T-cell (primary cell): ENCODE data around the gene HIBADH. TPM values are rescaled to one million over a fixed set of nuclear protein-coding genes. Genes with fewer than 3 reads are reported as not detected.

Experiments used
- ATAC-seq, 4 experiments: fragments of 200-7000 bp in 3 of 4; fragments of 150-1000 bp in 1 of 4; cut with Tn5 transposase; replicated peaks in 1 of 4; 1 replicate in 3 of 4; 2 replicates in 1 of 4; pipeline ENCODE4 v1.10.0; 2021; ENCODE audit warnings: moderate library complexity in 3 of 4, mild to moderate bottlenecking in 2 of 4, moderate number of reproducible peaks in 1 of 4
- CTCF ChIA-PET, 2 donors: fragments of 300-600 bp; sonication (Branson Sonifier 250); formaldehyde crosslinking; loops; one replicate each; lab custom pipeline; 2022; ENCODE audit warnings: antibody characterized with exemption in 2 of 2; lab: Charles Lee
- POLR2A ChIA-PET, 2 donors: fragments of 300-600 bp; sonication (Branson Sonifier 250); formaldehyde crosslinking; loops; one replicate each; lab custom pipeline; 2022; ENCODE audit warnings: antibody characterized with exemption in 2 of 2; lab: Charles Lee
- DNase-seq, 35 experiments: peaks; one replicate each; pipeline versions ENCODE4 v3.0.0 to v3.0.0-alpha.2; 2013 to 2023
- H3K27ac ChIP-seq: one replicate; pipeline ENCODE4 v1.5.1; 2013; ENCODE audit warnings: low read length
- H3K27me3 ChIP-seq, 2 experiments: replicated peaks in 1 of 2; 1 replicate in 1 of 2; 2 replicates in 1 of 2; pipeline versions ENCODE4 v1.6.1 to v1.7.0; 2013; ENCODE audit warnings: low read length in 1 of 2, mixed read lengths in 1 of 2; ENCODE audit not compliant: control insufficient read depth in 2 of 2, insufficient read depth in 2 of 2; ENCODE audit errors: extremely low read depth in 1 of 2
- H3K36me3 ChIP-seq, 2 donors: 1 replicate in 1 of 2; 2 replicates in 1 of 2; pipeline versions ENCODE4 v1.6.1 to v1.7.0; 2013; ENCODE audit warnings: low read length in 1 of 2; ENCODE audit not compliant: control insufficient read depth in 2 of 2, insufficient read depth in 1 of 2; ENCODE audit errors: extremely low read depth in 1 of 2
- H3K4me1 ChIP-seq, 2 experiments: 1 replicate in 1 of 2; 2 replicates in 1 of 2; pipeline versions ENCODE4 v1.6.1 to v1.7.0; 2013; ENCODE audit warnings: low read length in 2 of 2, mixed read lengths in 1 of 2; ENCODE audit not compliant: insufficient read depth in 2 of 2, control insufficient read depth in 1 of 2; ENCODE audit errors: extremely low read depth in 1 of 2
- H3K4me3 ChIP-seq, 2 donors: 1 replicate in 1 of 2; 2 replicates in 1 of 2; pipeline versions ENCODE4 v1.5.1 to v1.7.0; 2013; ENCODE audit warnings: mild to moderate bottlenecking in 2 of 2, low read length in 1 of 2, moderate library complexity in 1 of 2; ENCODE audit not compliant: control insufficient read depth in 1 of 2; ENCODE audit errors: extremely low read depth in 1 of 2
- H3K9me3 ChIP-seq: 2 replicates; pipeline ENCODE4 v1.7.0; 2013
- H3K27ac Mint-ChIP-seq, 2 donors: one replicate each; pipeline ENCODE4 v1.8.0; 2020 to 2021; ENCODE audit warnings: mild to moderate bottlenecking in 2 of 2, mixed read lengths in 2 of 2
- H3K27me3 Mint-ChIP-seq, 2 donors: one replicate each; pipeline ENCODE4 v1.8.0; 2021 to 2022; ENCODE audit warnings: mixed read lengths in 2 of 2
- H3K36me3 Mint-ChIP-seq: one replicate; pipeline ENCODE4 v1.8.0; 2021; ENCODE audit warnings: mixed read lengths
- H3K4me1 Mint-ChIP-seq, 3 donors: one replicate each; pipeline ENCODE4 v1.8.0; 2020 to 2022; ENCODE audit warnings: mixed read lengths in 3 of 3, mild to moderate bottlenecking in 1 of 3
- H3K4me3 Mint-ChIP-seq, 3 donors: one replicate each; pipeline ENCODE4 v1.8.0; 2020 to 2022; ENCODE audit warnings: mild to moderate bottlenecking in 3 of 3, mixed read lengths in 3 of 3, moderate library complexity in 3 of 3
- H3K9me3 Mint-ChIP-seq, 3 donors: one replicate each; pipeline ENCODE4 v1.8.0; 2020 to 2022; ENCODE audit warnings: mixed read lengths in 3 of 3
- WGBS: methylation state at CpG from one replicate; pipeline ENCODE4 v1.1.5; 2013; ENCODE audit warnings: missing lambda C conversion rate; ENCODE audit not compliant: insufficient coverage; 5-methylcytosine and 5-hydroxymethylcytosine counted together
- total RNA-seq, 35 experiments: library from RNA in 6 of 35; stranded (reverse) in 6 of 35; fragments of 120-200 nt in 1 of 35; gene quantifications; one replicate each; pipeline versions ENCODE4 v1.2.1 to v1.2.4 and lab custom pipeline; 2013 to 2026

HIBADH gene
- total RNA-seq, 5 donors from 2014 or later (not counting 1 experiment from before 2014, with no cell fraction given), result 9.8 to 12.5 (median 12.0) TPM

DNA sequence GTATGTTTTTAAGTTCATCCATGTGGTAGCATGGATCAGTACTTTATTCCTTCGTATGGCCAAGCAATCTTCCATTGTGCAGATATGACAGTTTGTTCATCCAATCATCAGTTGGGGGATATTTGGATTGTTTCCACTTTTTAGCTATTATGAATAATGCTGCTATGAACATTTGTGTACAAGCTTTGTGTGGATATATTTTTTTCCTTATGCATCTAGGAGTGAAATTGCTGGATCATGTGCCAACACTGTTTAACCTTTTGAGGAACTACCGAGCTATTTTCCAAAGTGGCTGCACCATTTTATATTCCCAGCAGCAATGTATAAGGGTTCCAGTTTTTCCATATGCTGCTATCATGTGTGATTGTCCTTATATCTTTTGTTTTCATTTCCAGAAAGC lies 140.1 kb downstream of the HIBADH start:
- H3K4me3 Mint-ChIP-seq, result no peak overlapping the region
- peaks cover 0 to 3% (median 0%) of the 10 kb centered on the region in 3 donors for H3K9me3 Mint-ChIP-seq
- H3K27ac ChIP-seq, result no peak overlapping the region
- peaks cover 0 to 19% of the 10 kb centered on the region in 2 donors for H3K36me3 ChIP-seq
- H3K9me3 ChIP-seq, result no peaks in the 10 kb centered on the region
- no peaks in the 10 kb centered on the region for H3K27me3 ChIP-seq
- DNase-seq (no peak), ATAC-seq (no peak)
- H3K4me1 ChIP-seq, result no peaks in the 10 kb centered on the region
- ChIA-PET POLR2A (no interaction called here), CTCF (no interaction called here)
- peaks cover 56% of the 10 kb centered on the region for H3K36me3 Mint-ChIP-seq
- no CpG with 5 or more reads among the region's 2 CpGs for WGBS
- H3K27me3 Mint-ChIP-seq, result no peaks in the 10 kb centered on the region
- H3K27ac Mint-ChIP-seq, result no peak overlapping the region
- H3K4me3 ChIP-seq, result no peak overlapping the region
- H3K4me1 Mint-ChIP-seq, result peaks cover 3 to 9% (median 8%) of the 10 kb centered on the region in 3 donors

DNA sequence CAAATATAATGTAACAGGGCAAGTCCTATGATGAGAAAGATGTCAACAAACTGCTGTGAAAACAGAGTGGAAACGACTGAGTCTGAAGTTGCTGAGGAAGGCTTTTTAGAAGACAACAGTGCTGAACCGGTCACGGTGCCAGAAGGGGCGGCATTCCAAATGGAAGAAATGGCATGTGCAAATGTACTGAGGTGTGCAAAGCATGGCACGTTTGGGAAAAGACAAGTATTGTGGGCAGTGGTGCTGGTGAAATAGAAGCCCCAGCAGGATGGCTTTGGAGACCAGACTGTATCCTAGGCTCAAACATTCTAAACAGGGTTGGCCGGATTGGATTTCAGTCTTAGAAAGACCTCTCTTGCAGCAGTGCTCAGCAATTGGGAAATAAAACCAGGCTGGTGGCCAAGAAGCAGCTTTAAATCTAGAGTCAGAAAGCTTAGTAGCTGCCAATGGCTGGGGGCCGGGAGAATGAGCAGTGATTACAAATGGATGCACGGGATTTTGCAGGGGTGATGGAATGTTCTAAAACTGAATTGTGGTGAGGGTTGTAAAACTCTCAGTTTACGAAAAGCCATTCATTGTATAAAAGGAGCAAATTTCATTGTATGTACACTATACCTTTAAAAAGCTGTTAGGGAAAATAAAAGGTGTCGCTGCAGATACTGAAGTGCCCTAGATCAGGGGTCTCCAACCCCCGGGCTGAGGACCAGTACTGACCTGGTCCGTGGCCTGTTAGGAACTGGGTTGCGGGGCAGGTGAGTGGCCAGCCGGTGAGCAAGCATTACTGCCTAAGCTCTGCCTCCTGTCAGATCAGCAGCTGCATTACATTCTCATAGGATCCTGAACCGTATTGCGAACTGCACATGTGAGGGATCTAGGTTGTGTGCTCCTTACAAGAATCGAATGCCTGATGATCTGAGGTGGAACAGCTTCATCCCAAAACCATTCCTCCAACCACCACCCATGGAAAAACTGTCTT lies 141.6 kb downstream of the HIBADH start:
- H3K4me3 Mint-ChIP-seq, result no peak overlapping the region
- WGBS, result 93% methylated on average over 10 of the region's 17 CpGs
- H3K9me3 Mint-ChIP-seq, result peaks cover 0 to 3% (median 0%) of the 10 kb centered on the region in 3 donors
- peaks cover 45% of the 10 kb centered on the region for H3K36me3 Mint-ChIP-seq
- Histone ChIP-seq H3K4me1 (peaks cover 0 to 2% of the 10 kb centered on the region in 2 experiments), H3K4me3 (no peak overlapping the region), H3K27ac (no peak overlapping the region), H3K9me3 (no peaks in the 10 kb centered on the region), H3K27me3 (no peaks in the 10 kb centered on the region), H3K36me3 (peaks cover 0 to 13% of the 10 kb centered on the region in 2 donors)
- ChIA-PET CTCF (no interaction called here), POLR2A (no interaction called here)
- H3K4me1 Mint-ChIP-seq, result peaks cover 3 to 13% (median 10%) of the 10 kb centered on the region in 3 donors
- no peak for ATAC-seq
- no peaks in the 10 kb centered on the region for H3K27me3 Mint-ChIP-seq
- no peak for DNase-seq
- no peak overlapping the region for H3K27ac Mint-ChIP-seq

DNA sequence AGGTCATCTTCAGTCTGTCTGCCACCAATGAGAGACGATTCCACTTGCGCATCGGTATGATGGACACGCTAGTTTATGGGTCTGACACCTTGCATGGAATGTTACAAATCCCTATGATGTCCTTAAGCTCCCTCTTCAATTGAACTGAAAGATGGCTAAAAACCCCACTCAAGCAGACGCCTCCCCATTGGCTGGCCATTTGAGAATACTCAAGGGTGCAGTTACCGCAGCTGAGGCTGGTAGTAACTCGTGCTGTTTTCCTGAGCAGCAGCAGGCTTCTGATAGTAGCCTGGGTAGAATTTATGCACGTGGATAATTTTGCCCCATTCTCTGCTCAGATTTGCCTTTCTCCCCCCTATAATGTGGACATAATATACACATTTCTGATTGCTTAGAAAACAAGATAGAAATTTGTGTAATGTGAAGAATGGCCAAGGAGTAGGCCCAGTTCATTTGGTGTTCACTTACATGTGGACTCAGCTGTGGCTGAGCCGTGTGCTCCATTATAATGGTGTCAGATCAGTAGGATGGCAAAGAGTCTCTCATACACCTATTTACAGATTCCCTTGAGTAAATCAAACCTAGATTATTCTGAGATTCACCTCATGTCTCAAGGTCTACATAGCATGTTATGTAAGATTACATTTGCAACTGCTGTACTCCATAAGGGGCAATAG lies 142.8 kb downstream of the HIBADH start:
- H3K27me3 Mint-ChIP-seq, result no peaks in the 10 kb centered on the region
- Histone ChIP-seq H3K4me1 (peaks cover 0 to 2% of the 10 kb centered on the region in 2 experiments), H3K4me3 (no peak overlapping the region), H3K27me3 (no peaks in the 10 kb centered on the region), H3K9me3 (no peaks in the 10 kb centered on the region), H3K27ac (no peak overlapping the region), H3K36me3 (peaks cover 0 to 4% of the 10 kb centered on the region in 2 donors)
- DNase-seq (no peak), ATAC-seq (no peak)
- H3K4me3 Mint-ChIP-seq, result no peak overlapping the region
- CTCF ChIA-PET, result no interaction called here
- POLR2A ChIA-PET, result no interaction called here
- WGBS, result 94% methylated on average over 2 of the region's 9 CpGs
- H3K9me3 Mint-ChIP-seq, result peaks cover 0 to 3% (median 0%) of the 10 kb centered on the region in 3 donors
- H3K4me1 Mint-ChIP-seq, result peaks cover 3 to 13% (median 10%) of the 10 kb centered on the region in 3 donors
- H3K36me3 Mint-ChIP-seq, result peaks cover 33% of the 10 kb centered on the region
- H3K27ac Mint-ChIP-seq, result no peak overlapping the region

DNA sequence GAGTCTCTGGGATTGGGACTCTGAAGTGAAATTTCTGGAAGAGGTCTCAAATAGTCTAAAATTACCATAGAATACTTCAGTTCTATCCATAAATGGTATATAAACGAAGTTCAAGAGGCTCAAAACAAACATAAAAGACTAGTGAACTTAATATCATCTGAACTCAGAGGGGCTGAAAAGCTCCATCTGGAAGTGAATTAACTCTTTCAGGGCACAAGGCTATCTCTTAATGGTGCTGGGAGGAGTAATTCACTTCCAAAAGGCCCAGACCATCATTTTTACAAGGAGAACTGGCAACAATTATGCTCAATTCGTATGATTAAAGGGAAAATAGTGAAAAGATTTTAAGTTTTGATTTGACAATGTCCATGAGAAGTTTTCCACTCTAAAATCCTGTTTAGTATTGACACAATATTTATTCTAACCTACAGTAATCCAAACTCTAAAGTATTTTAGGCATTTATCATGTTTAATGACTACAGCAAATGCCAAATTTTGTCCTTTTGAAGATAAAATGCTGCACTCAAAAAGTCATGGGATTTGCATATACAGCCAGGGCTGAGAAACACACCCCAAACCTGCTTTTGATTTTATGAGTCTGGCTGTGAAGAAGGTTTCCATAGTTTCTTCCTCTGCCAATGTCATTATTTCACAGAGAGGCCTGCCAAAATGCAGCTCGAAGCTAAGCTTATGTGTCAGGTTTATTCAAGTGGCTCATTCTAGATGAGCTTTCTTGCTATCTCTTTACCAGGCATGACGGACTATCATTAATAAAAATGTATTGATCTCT lies 143.9 kb downstream of the HIBADH start:
- no peak for ATAC-seq
- ChIA-PET POLR2A (no interaction called here), CTCF (no interaction called here)
- H3K27me3 ChIP-seq, result no peaks in the 10 kb centered on the region
- WGBS, result no CpG with 5 or more reads among the region's 4 CpGs
- peaks cover 25% of the 10 kb centered on the region for H3K36me3 Mint-ChIP-seq
- no peak overlapping the region for H3K27ac Mint-ChIP-seq
- H3K36me3 ChIP-seq, result no peaks in the 10 kb centered on the region
- H3K4me1 ChIP-seq, result peaks cover 0 to 2% of the 10 kb centered on the region in 2 experiments
- no peak for DNase-seq
- no peaks in the 10 kb centered on the region for H3K27me3 Mint-ChIP-seq
- H3K9me3 ChIP-seq, result no peaks in the 10 kb centered on the region
- H3K9me3 Mint-ChIP-seq, result no peaks in the 10 kb centered on the region
- H3K4me3 ChIP-seq, result no peak overlapping the region
- no peak overlapping the region for H3K27ac ChIP-seq
- H3K4me3 Mint-ChIP-seq, result no peak overlapping the region
- H3K4me1 Mint-ChIP-seq, result peaks cover 3 to 13% (median 10%) of the 10 kb centered on the region in 3 donors

DNA sequence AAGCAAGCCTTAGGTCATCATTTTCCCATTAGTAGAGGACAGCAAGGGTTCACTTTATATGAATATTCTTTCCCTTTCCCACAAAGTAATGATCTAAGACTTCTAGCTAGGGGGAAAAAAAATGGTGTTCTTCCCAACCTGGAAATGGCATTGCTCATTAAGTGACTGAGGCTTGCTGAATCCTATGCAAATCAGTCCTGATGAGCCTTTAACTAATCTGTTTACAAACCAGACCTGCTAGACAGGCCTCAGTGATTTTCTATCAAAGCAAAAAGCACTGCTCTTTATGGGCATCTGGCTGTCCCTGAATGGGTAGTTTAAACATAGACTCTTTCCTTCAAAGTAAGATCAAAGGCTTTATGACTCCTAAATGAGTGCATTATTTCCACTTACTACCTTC lies 146.3 kb downstream of the HIBADH start:
- DNase-seq, result no peak
- H3K4me3 ChIP-seq, result no peak overlapping the region
- H3K36me3 Mint-ChIP-seq, result peaks cover 13% of the 10 kb centered on the region
- CTCF ChIA-PET, result no interaction called here
- no peak overlapping the region for H3K4me3 Mint-ChIP-seq
- no peaks in the 10 kb centered on the region for H3K9me3 Mint-ChIP-seq
- peaks cover 0 to 2% of the 10 kb centered on the region in 2 experiments for H3K4me1 ChIP-seq
- H3K36me3 ChIP-seq, result no peaks in the 10 kb centered on the region
- no peak overlapping the region for H3K27ac ChIP-seq
- no peaks in the 10 kb centered on the region for H3K27me3 Mint-ChIP-seq
- POLR2A ChIA-PET, result no interaction called here
- ATAC-seq, result no peak
- no peaks in the 10 kb centered on the region for H3K27me3 ChIP-seq
- peaks cover 3 to 13% (median 10%) of the 10 kb centered on the region in 3 donors for H3K4me1 Mint-ChIP-seq
- no peaks in the 10 kb centered on the region for H3K9me3 ChIP-seq
- H3K27ac Mint-ChIP-seq, result no peak overlapping the region

DNA sequence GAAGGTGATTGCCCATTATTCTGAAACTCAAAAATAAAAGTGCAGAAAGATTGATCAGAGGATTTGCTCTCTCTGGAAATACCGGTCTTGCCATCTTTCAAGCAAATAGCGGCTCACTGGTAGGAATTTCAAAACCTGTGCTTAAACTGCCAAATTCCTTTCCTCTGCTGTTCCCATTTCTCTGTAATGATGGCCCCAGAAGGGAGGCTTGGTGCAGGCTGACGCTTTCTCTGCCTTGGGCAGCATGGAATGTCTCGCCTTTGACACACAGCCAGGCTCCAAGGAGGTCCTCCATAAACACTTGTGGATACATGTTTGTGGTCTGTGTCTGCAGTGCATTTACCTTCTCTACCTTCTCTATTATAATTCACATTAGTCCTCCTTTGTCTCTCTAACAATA lies 146.8 kb downstream of the HIBADH start:
- H3K27me3 ChIP-seq, result no peaks in the 10 kb centered on the region
- no peak overlapping the region for H3K27ac Mint-ChIP-seq
- CTCF ChIA-PET, result no interaction called here

More for the DNA sequence above, 146.8 kb downstream of the HIBADH start:
- Histone ChIP-seq H3K4me1 (peaks cover 0 to 2% of the 10 kb centered on the region in 2 experiments), H3K36me3 (no peaks in the 10 kb centered on the region), H3K27ac (no peak overlapping the region), H3K9me3 (no peaks in the 10 kb centered on the region), H3K4me3 (no peak overlapping the region)
- peaks cover 10% of the 10 kb centered on the region for H3K36me3 Mint-ChIP-seq
- H3K4me1 Mint-ChIP-seq, result peaks cover 3 to 13% (median 10%) of the 10 kb centered on the region in 3 donors
- ATAC-seq (no peak), DNase-seq (no peak)
- H3K4me3 Mint-ChIP-seq, result no peak overlapping the region
- no peaks in the 10 kb centered on the region for H3K27me3 Mint-ChIP-seq
- POLR2A ChIA-PET, result no interaction called here
- H3K9me3 Mint-ChIP-seq, result no peaks in the 10 kb centered on the region
- 100% methylated on average over 1 of the region's 4 CpGs for WGBS
